ENCODE results near the gene CNRIP1. TPM values are rescaled to one million over a fixed set of nuclear protein-coding genes. Genes with fewer than 3 reads are reported as not detected.

The CNRIP1 gene
- total and polyA plus RNA-seq, 8 donors, result 0.85 to 6.4 (median 3.3) TPM

DNA sequence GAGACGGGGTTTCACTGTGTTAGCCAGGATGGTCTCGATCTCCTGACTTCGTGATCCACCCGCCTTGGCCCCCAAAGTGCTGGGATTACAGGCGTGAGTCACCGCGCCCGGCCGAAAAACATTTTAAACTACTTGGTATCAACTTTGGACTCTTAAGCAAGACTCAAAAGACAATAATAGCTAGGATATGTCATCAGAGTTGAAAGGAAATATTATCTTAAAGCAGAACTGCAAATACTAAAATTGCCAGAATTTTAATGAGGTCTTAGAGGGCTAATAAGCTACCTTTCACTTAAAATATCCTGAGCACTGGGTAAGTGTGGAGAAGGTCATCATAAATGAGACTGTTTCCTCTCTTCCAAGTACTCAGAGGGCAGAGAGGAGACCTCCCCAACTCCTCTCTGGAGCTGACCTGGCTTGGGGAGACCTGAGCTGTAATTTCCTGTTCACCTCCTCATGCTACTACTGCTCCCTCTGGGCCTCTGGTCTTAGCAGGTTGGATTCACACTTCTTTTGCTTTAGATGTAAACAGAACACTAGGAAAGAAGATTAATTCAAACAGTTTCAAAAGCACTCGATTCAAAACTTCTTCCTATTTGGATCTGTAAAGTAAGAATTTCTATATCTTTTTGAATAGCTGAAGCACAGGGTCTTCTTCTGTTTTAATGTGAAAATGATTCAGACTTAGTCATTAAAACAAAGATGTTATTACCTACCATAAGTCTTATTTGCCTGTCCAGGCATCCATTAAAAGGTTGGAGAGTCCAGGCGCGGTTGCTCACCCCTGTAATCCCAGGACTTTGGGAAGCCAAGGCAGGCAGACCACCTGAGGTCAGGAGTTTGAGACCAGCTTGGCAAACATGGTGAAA, 16.5 kb downstream of the CNRIP1 start:
- Histone ChIP-seq H3K4me1 (no peaks in the 10 kb centered on the region), H3K27ac (no peak overlapping the region), H3K4me3 (no peak overlapping the region), H3K36me3 (no peaks in the 10 kb centered on the region), H3K27me3 (no peaks in the 10 kb centered on the region), H3K9me3 (no peaks in the 10 kb centered on the region)
- no peak for DNase-seq
- no peak for ATAC-seq
- WGBS, 2 donors, result 83 to 91% methylated on average over 8 to 11 of the region's 12 CpGs
- FAIRE-seq, result no peak
- TF ChIP-seq, protein P1, sequence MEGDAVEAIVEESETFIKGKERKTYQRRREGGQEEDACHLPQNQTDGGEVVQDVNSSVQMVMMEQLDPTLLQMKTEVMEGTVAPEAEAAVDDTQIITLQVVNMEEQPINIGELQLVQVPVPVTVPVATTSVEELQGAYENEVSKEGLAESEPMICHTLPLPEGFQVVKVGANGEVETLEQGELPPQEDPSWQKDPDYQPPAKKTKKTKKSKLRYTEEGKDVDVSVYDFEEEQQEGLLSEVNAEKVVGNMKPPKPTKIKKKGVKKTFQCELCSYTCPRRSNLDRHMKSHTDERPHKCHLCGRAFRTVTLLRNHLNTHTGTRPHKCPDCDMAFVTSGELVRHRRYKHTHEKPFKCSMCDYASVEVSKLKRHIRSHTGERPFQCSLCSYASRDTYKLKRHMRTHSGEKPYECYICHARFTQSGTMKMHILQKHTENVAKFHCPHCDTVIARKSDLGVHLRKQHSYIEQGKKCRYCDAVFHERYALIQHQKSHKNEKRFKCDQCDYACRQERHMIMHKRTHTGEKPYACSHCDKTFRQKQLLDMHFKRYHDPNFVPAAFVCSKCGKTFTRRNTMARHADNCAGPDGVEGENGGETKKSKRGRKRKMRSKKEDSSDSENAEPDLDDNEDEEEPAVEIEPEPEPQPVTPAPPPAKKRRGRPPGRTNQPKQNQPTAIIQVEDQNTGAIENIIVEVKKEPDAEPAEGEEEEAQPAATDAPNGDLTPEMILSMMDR (IDR thresholded peaks at IDR 0.05), result no peak
- intact Hi-C loops (cut with DNase I), result no loop called here

DNA sequence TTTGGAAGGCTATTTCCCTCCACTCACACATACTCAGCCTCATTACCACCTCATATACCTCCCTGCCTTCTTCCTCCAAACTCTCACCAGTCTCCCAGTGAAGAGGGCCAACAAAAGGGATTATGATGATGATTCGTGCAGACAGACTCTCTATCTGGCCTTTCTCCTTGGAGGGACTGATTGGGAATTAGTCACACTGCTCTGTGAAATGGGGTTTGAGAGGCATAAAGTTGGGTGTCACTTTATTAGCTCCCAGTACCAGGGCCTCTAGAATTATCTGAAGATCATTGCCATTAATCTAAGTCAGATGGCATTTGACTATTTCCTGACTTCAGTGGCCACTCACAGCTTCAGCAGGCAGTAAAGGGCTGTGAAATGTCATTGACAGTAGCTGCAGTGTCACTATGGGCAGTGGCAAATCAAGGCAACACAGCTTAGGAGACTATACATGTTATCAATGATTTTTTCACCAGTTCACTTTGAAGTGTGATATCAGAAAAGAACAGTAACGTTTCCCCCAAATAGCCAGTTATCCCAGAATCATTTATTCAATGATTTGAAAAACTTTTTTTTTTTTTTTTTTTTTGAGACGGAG, 17.4 kb downstream of the CNRIP1 start:
- H3K36me3 ChIP-seq, result no peaks in the 10 kb centered on the region
- no peak overlapping the region for H3K4me3 ChIP-seq
- TF ChIP-seq, protein P1 (IDR thresholded peaks at IDR 0.05), result no peak
- H3K27ac ChIP-seq, result no peak overlapping the region
- H3K4me1 ChIP-seq, result no peaks in the 10 kb centered on the region
- DNase-seq, result no peak
- 66 to 76% methylated on average over 2 to 3 of the region's 3 CpGs for WGBS, 2 donors
- intact Hi-C loops (cut with DNase I), result no loop called here
- FAIRE-seq, result no peak
- no peaks in the 10 kb centered on the region for H3K27me3 ChIP-seq
- no peak for ATAC-seq
- no peaks in the 10 kb centered on the region for H3K9me3 ChIP-seq

DNA sequence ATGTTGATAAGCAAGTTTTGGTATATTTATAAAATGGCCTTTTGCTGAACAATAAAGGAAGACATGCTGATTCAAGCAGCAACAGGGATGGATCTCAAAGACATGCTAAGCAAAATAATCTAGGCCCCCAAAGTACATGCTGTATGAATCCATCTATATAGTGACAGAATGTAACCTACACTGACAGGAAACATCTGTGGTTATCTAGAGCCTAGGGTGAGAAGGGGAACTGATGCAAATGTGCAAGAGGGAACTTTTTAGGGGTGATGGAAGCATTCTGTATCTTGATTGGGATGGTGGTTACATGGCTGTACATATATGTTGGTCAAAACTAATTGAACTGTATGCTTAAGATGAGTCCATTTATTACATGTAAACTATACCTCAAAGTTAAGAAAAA, 24.2 kb downstream of the CNRIP1 start:
- ATAC-seq (no peak), FAIRE-seq (no peak), DNase-seq (no peak)
- Histone ChIP-seq H3K9me3 (no peaks in the 10 kb centered on the region), H3K36me3 (no peaks in the 10 kb centered on the region), H3K27ac (no peak overlapping the region), H3K4me3 (no peak overlapping the region), H3K27me3 (no peaks in the 10 kb centered on the region), H3K4me1 (no peaks in the 10 kb centered on the region)
- TF ChIP-seq, protein P1 (IDR thresholded peaks at IDR 0.05), result no peak
- intact Hi-C loops (cut with DNase I), result no loop called here

DNA sequence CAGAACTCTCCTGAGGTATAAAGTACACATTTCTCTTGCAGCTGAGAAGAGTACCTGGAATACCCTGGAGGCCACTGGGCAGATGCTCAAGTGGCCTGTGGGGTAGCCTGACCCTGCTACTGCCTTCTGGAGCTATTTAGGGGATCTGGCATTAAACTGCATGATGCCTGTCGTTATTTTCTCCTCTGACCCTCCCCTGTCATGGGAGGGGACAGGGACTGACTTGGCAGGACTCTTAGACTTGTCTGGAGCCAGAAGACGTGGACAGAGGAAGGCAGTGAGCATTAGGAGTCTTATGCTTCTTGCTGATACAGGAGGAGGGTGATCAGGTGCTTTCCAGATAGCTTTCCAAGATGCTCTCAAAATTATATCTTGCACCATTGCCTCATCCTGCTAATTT, 24.8 kb downstream of the CNRIP1 start:
- DNase-seq (no peak), FAIRE-seq (no peak), ATAC-seq (no peak)
- WGBS, 2 donors, result 34 to 39% methylated on average over 2 of the region's 2 CpGs
- Histone ChIP-seq H3K27me3 (no peaks in the 10 kb centered on the region), H3K36me3 (no peaks in the 10 kb centered on the region), H3K27ac (no peak overlapping the region), H3K9me3 (no peaks in the 10 kb centered on the region), H3K4me1 (no peaks in the 10 kb centered on the region), H3K4me3 (no peak overlapping the region)
- TF ChIP-seq, protein P1 (IDR thresholded peaks at IDR 0.05), result no peak
- intact Hi-C loops (cut with DNase I), result no loop called here

DNA sequence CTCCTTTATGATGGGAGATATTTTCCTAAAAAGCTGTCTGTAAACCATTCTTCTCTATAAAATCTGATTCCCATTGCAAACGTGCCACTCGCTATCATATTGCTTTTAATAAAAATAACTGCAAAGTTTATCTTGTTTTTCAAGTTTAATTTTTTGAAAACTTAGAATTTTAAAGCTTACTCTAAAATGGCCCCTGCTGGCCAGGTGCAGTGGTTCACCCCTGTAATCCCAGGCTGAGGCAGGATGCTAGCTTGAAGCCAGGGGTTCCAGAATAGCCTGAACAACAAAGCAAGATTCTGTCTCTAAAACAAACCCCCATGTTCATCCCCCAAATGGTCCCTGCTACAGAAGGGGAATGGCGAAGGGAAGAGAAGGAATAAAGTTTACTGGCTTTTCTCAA, 25.6 kb downstream of the CNRIP1 start:
- H3K4me1 ChIP-seq, result no peaks in the 10 kb centered on the region
- no peak for ATAC-seq
- TF ChIP-seq, protein P1 (IDR thresholded peaks at IDR 0.05), result no peak
- no peaks in the 10 kb centered on the region for H3K27me3 ChIP-seq
- no peak for DNase-seq
- FAIRE-seq, result no peak
- H3K9me3 ChIP-seq, result no peaks in the 10 kb centered on the region
- H3K36me3 ChIP-seq, result no peaks in the 10 kb centered on the region
- H3K4me3 ChIP-seq, result no peak overlapping the region
- WGBS, 2 donors, result 67 to 75% methylated on average over 3 of the region's 3 CpGs
- H3K27ac ChIP-seq, result no peak overlapping the region
- intact Hi-C loops (cut with DNase I), result no loop called here

All from pancreas (tissue), 10 donors.